A549 (cell line): Measurements from ENCODE around the gene APOBEC4. TPM values are rescaled to one million over a fixed set of nuclear protein-coding genes. Genes with fewer than 3 reads are reported as not detected.

Experiments
- ATAC-seq, 2 experiments: fragments of 200-7000 bp in 1 of 2; fragments of >200 bp in 1 of 2; cut with Nextera tagmentation in 1 of 2; cut with Tn5 transposase in 1 of 2; 3 replicates each; pipeline versions ENCODE4 v1.8.0 to v1.9.1; 2018 to 2020; ENCODE audit warnings: mild to moderate bottlenecking in 1 of 2, moderate library complexity in 1 of 2
- CTCF ChIA-PET: fragments of 300-600 bp; sonication (Branson Sonifier 250); formaldehyde crosslinking; extraction: SDS; loops from one replicate; lab custom pipeline; 2021; ENCODE audit warnings: antibody characterized with exemption, inconsistent platforms; lab: Yijun Ruan, JAX
- POLR2A ChIA-PET: fragments of 350-600 bp; formaldehyde crosslinking; extraction: SDS; loops from one replicate; lab custom pipeline; 2021; ENCODE audit warnings: antibody characterized with exemption, inconsistent platforms; lab: Yijun Ruan, JAX
- DNase-seq, 2 experiments: peaks; one replicate each; pipeline versions ENCODE4 v3.0.0 to v3.0.0-alpha.2; 2011 to 2016; ENCODE audit warnings: low read depth in 1 of 2, low spot score in 1 of 2
- FAIRE-seq: peaks from 2 replicates; lab custom pipeline; 2011; peaks lifted over from hg19 to GRCh38; lab: Jason Lieb, UNC
- H3K27ac ChIP-seq, 2 experiments: fragments of >200 bp; sonication (Bioruptor Twin); formaldehyde crosslinking; 3 replicates each; pipeline ENCODE4 v1.5.1; 2016 to 2017
- H3K4me1 ChIP-seq: fragments of >200 bp; sonication (Bioruptor Twin); formaldehyde crosslinking; 3 replicates; pipeline ENCODE4 v1.6.1; 2016
- H3K4me2 ChIP-seq: fragments of >200 bp; sonication (Bioruptor Twin); formaldehyde crosslinking; 3 replicates; pipeline ENCODE4 v1.6.1; 2016
- H3K4me3 ChIP-seq: fragments of >200 bp; sonication (Bioruptor Twin); formaldehyde crosslinking; 3 replicates; pipeline ENCODE4 v1.5.1; 2016
- H3K9me3 ChIP-seq: fragments of >200 bp; sonication (Bioruptor Twin); formaldehyde crosslinking; 3 replicates; pipeline ENCODE4 v1.6.1; 2016
- BHLHE40 ChIP-seq: IDR thresholded peaks from 2 replicates; pipeline ENCODE4 v1.6.1; 2012; ENCODE audit warnings: low read depth, low read length, inconsistent platforms
- CBX2 ChIP-seq: fragments of 200-600 bp; sonication (generic); IDR thresholded peaks from 2 replicates; pipeline ENCODE4 v1.6.1; 2016; ENCODE audit warnings: low read depth, mild to moderate bottlenecking, borderline replicate concordance
- CEBPB ChIP-seq, 2 experiments: fragments of >200 bp in 1 of 2; sonication (Bioruptor Twin) in 1 of 2; formaldehyde crosslinking in 1 of 2; IDR thresholded peaks; 2 replicates each; pipeline ENCODE4 v1.6.1; 2012 to 2016
- CHD4 ChIP-seq: fragments of 200-600 bp; sonication (generic); IDR thresholded peaks from 2 replicates; pipeline ENCODE4 v1.6.1; 2016; ENCODE audit warnings: antibody characterized with exemption, mild to moderate bottlenecking, borderline replicate concordance
- E2F6 ChIP-seq: IDR thresholded peaks from 2 replicates; pipeline ENCODE4 v1.6.1; 2012; ENCODE audit warnings: low read depth, borderline replicate concordance
- EHF ChIP-seq: fragments of 250-450 bp; sonication (Bioruptor Pico); IDR thresholded peaks from 2 replicates; pipeline ENCODE4 v1.5.0; 2020; ENCODE audit warnings: mild to moderate bottlenecking
- ESRRA ChIP-seq: fragments of 150-350 bp; IDR thresholded peaks from 2 replicates; pipeline ENCODE4 v1.6.1; 2014; ENCODE audit warnings: mild to moderate bottlenecking, low read length, borderline replicate concordance
- GATA3 ChIP-seq: IDR thresholded peaks from 2 replicates; pipeline ENCODE4 v1.6.1; 2012; ENCODE audit warnings: borderline replicate concordance
- HEYL ChIP-seq: fragments of 250-450 bp; sonication (Bioruptor Pico); IDR thresholded peaks from 2 replicates; pipeline ENCODE4 v1.8.0; 2021; ENCODE audit warnings: mild to moderate bottlenecking, moderate library complexity
- HMGXB4 ChIP-seq: fragments of 250-450 bp; sonication (Bioruptor Pico); IDR thresholded peaks from 2 replicates; pipeline ENCODE4 v1.5.0; 2021; ENCODE audit warnings: mild to moderate bottlenecking, moderate library complexity, borderline replicate concordance
- JUNB ChIP-seq: fragments of >200 bp; sonication (Bioruptor Twin); formaldehyde crosslinking; IDR thresholded peaks from 2 replicates; pipeline ENCODE4 v1.6.1; 2016
- KDM5A ChIP-seq: fragments of 200-600 bp; sonication (generic); IDR thresholded peaks from 2 replicates; pipeline ENCODE4 v1.6.1; 2016; ENCODE audit warnings: antibody characterized with exemption, mild to moderate bottlenecking
- MAZ ChIP-seq: fragments of 150-350 bp; IDR thresholded peaks from 2 replicates; pipeline ENCODE4 v1.6.1; 2014; ENCODE audit warnings: antibody characterized with exemption, low read depth, low read length, borderline replicate concordance
- NR3C1 ChIP-seq: fragments of >200 bp; sonication (Bioruptor Twin); formaldehyde crosslinking; IDR thresholded peaks from 3 replicates; pipeline ENCODE4 v1.6.1; 2017
- PHF8 ChIP-seq: fragments of 200-600 bp; sonication (generic); IDR thresholded peaks from 2 replicates; pipeline ENCODE4 v1.6.1; 2016; ENCODE audit warnings: low read depth, mild to moderate bottlenecking, antibody characterized with exemption, moderate library complexity, borderline replicate concordance
- POLR2A ChIP-seq: IDR thresholded peaks from 2 replicates; pipeline ENCODE4 v1.6.1; 2012; ENCODE audit warnings: mild to moderate bottlenecking, low read length
- RAD21 ChIP-seq, 2 experiments: fragments of >200 bp in 1 of 2; sonication (Bioruptor Twin) in 1 of 2; formaldehyde crosslinking in 1 of 2; IDR thresholded peaks in 1 of 2; conservative IDR thresholded peaks in 1 of 2; 2 replicates in 1 of 2; 3 replicates in 1 of 2; pipeline ENCODE4 v1.6.1; 2012 to 2018; ENCODE audit warnings: inconsistent platforms in 1 of 2
- RARB ChIP-seq: fragments of 250-450 bp; sonication (Bioruptor Pico); IDR thresholded peaks from 2 replicates; pipeline ENCODE4 v1.8.0; 2021; ENCODE audit warnings: mild to moderate bottlenecking, moderate library complexity
- RCOR1 ChIP-seq: fragments of 150-350 bp; IDR thresholded peaks from 2 replicates; pipeline ENCODE4 v1.6.1; 2014; ENCODE audit warnings: antibody characterized with exemption, low read length, low read depth
- SMC3 ChIP-seq: fragments of >200 bp; sonication (Bioruptor Twin); formaldehyde crosslinking; IDR thresholded peaks from 3 replicates; pipeline ENCODE4 v1.6.1; 2018; ENCODE audit warnings: inconsistent platforms
- SREBF2 ChIP-seq: fragments of 450-650 bp; IDR thresholded peaks from 2 replicates; pipeline ENCODE4 v1.6.1; 2014; ENCODE audit warnings: mild to moderate bottlenecking, moderate library complexity
- TFCP2L1 ChIP-seq: fragments of 250-450 bp; sonication (Bioruptor Pico); IDR thresholded peaks from 2 replicates; pipeline ENCODE4 v1.5.0; 2021; ENCODE audit warnings: mild to moderate bottlenecking
- USF2 ChIP-seq: fragments of 450-650 bp; IDR thresholded peaks from 2 replicates; pipeline ENCODE4 v1.6.1; 2014; ENCODE audit warnings: antibody characterized with exemption
- ZC3H11A ChIP-seq: fragments of 450-650 bp; IDR thresholded peaks from 2 replicates; pipeline ENCODE4 v1.6.1; 2014; ENCODE audit warnings: antibody characterized with exemption, mild to moderate bottlenecking
- ZNF302 ChIP-seq: fragments of 250-450 bp; sonication (Bioruptor Pico); IDR thresholded peaks from 2 replicates; pipeline ENCODE4 v1.9.0; 2021; ENCODE audit warnings: inconsistent platforms, mild to moderate bottlenecking, moderate library complexity
- WGBS: methylation state at CpG from one replicate; pipeline ENCODE4 v1.1.6; 2017; ENCODE audit errors: missing lambda C conversion rate; 5-methylcytosine and 5-hydroxymethylcytosine counted together
- polyA plus RNA-seq, 4 experiments: library from polyadenylated mRNA; depleted of rRNA in 3 of 4; stranded (reverse); fragments of >200 nt; fragmentation: RNase III in 1 of 4; extraction: RNeasy Plus Mini Kit Qiagen cat#74134 plus additional on column Dnase treatment in 1 of 4; gene quantifications; 2 replicates in 3 of 4; 3 replicates in 1 of 4; pipeline ENCODE4 v1.2.3, GENCODE V29; 2011 to 2017
- TF ChIP-seq, protein P1 (sequence below): fragments of >200 bp; sonication (Bioruptor Twin); formaldehyde crosslinking; IDR thresholded peaks from 3 replicates; pipeline ENCODE4 v1.5.1; 2016
- TF ChIP-seq, protein P2 (sequence below): fragments of >200 bp; sonication (Bioruptor Twin); formaldehyde crosslinking; IDR thresholded peaks from 2 replicates; pipeline ENCODE4 v1.6.1; 2016
- TF ChIP-seq, protein P3 (sequence below): IDR thresholded peaks from 2 replicates; pipeline ENCODE4 v1.6.1; 2012
- TF ChIP-seq, protein P4 (sequence below): IDR thresholded peaks from 2 replicates; pipeline ENCODE4 v1.6.1; 2012

The APOBEC4 gene
- polyA plus RNA-seq, 2 of the 4 experiments (the other 2 are of a cell fraction): not detected

DNA sequence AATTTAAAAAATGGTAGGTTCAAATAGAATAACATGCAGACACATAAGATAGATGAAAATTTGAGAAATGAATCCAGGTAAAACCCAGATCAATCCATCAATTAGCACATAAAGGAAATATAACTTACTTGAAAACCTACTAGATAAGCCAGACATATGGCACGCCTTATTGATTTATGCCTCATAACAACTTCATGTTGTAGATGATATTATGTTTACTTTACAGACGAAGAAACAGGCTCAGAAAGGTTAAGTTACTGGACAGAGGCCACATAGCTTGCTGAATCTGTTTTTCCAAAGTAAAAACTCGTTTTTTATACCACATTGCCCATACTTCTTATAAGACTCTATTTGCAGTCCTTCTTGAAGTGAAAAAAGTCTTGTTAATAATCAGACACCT is 40.7 kb downstream of the APOBEC4 start:
- Histone ChIP-seq H3K4me1 (peaks cover 31% of the 10 kb centered on the region), H3K27ac (no peak overlapping the region), H3K4me3 (no peak overlapping the region), H3K4me2 (no peak overlapping the region), H3K9me3 (no peaks in the 10 kb centered on the region)
- TF ChIP-seq BHLHE40 (no peak), ZNF302 (no peak), RARB (CRISPR knock-in tag) (no peak), USF2 (no peak), SMC3 (no peak), GATA3 (no peak), PHF8 (no peak), ZC3H11A (no peak), KDM5A (no peak), SREBF2 (no peak), E2F6 (no peak)
- TF ChIP-seq, protein P1, sequence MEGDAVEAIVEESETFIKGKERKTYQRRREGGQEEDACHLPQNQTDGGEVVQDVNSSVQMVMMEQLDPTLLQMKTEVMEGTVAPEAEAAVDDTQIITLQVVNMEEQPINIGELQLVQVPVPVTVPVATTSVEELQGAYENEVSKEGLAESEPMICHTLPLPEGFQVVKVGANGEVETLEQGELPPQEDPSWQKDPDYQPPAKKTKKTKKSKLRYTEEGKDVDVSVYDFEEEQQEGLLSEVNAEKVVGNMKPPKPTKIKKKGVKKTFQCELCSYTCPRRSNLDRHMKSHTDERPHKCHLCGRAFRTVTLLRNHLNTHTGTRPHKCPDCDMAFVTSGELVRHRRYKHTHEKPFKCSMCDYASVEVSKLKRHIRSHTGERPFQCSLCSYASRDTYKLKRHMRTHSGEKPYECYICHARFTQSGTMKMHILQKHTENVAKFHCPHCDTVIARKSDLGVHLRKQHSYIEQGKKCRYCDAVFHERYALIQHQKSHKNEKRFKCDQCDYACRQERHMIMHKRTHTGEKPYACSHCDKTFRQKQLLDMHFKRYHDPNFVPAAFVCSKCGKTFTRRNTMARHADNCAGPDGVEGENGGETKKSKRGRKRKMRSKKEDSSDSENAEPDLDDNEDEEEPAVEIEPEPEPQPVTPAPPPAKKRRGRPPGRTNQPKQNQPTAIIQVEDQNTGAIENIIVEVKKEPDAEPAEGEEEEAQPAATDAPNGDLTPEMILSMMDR: no peak
- ChIA-PET POLR2A (no interaction called here), CTCF (interaction anchor here (0.8 to 1.0 kb wide), 3 partner anchors 10 to 72 kb away, joined by 3 read pairs; no protein-coding TSS in a partner anchor)
- FAIRE-seq (no peak), ATAC-seq (no peak), DNase-seq (no peak)
- 58% methylated on average over 3 of the region's 3 CpGs for WGBS

GRCh38 chr1:183611021-183611420 is 42.1 kb downstream of the APOBEC4 start:
- 25% methylated on average over 2 of the region's 2 CpGs for WGBS
- H3K4me3 ChIP-seq: no peak overlapping the region
- H3K4me1 ChIP-seq: peaks cover 31% of the 10 kb centered on the region
- ATAC-seq (no peak), FAIRE-seq (no peak), DNase-seq (no peak)
- CTCF ChIA-PET: interaction anchor here (0.6 to 3.1 kb wide), 4 partner anchors 12 to 304 kb away, joined by 3 to 17 read pairs (median 4); no protein-coding TSS in a partner anchor
- no peak overlapping the region; a peak in 1 of 6 replicates for H3K27ac ChIP-seq
- H3K9me3 ChIP-seq: no peaks in the 10 kb centered on the region
- TF ChIP-seq EHF (CRISPR knock-in tag) (no peak), CBX2 (no peak), RAD21 (conservative IDR thresholded peaks at IDR 0.05 in 1 of 2, IDR thresholded peaks at IDR 0.05 in 1 of 2) (no peak), POLR2A (no peak), MAZ (no peak), HEYL (CRISPR knock-in tag) (no peak), RCOR1 (no peak), BHLHE40 (no peak), ESRRA (no peak), JUNB (no peak), CEBPB (IDR thresholded peaks at IDR 0.05) (no peak), NR3C1 (no peak), CHD4 (no peak), HMGXB4 (no peak), TFCP2L1 (CRISPR knock-in tag) (no peak)
- TF ChIP-seq, protein P2, sequence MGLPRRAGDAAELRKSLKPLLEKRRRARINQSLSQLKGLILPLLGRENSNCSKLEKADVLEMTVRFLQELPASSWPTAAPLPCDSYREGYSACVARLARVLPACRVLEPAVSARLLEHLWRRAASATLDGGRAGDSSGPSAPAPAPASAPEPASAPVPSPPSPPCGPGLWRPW: no peak
- TF ChIP-seq, protein P3, sequence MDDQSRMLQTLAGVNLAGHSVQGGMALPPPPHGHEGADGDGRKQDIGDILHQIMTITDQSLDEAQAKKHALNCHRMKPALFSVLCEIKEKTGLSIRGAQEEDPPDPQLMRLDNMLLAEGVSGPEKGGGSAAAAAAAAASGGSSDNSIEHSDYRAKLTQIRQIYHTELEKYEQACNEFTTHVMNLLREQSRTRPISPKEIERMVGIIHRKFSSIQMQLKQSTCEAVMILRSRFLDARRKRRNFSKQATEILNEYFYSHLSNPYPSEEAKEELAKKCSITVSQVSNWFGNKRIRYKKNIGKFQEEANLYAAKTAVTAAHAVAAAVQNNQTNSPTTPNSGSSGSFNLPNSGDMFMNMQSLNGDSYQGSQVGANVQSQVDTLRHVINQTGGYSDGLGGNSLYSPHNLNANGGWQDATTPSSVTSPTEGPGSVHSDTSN: no peak
- TF ChIP-seq, protein P4, sequence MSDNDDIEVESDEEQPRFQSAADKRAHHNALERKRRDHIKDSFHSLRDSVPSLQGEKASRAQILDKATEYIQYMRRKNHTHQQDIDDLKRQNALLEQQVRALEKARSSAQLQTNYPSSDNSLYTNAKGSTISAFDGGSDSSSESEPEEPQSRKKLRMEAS: no peak
- POLR2A ChIA-PET: no interaction called here
- H3K4me2 ChIP-seq: no peak overlapping the region
